SK-N-MC (cell line): ENCODE measurements around the gene BCL3.

Source experiments
- DNase-seq: peaks from one replicate; pipeline ENCODE4 v3.0.0-alpha.2; 2011; ENCODE audit warnings: low read depth, low spot score
- H3K27ac ChIP-seq: fragments of 200-600 bp; sonication (generic); 2 replicates; pipeline ENCODE4 v1.5.1; 2016; ENCODE audit warnings: mixed run types
- H3K36me3 ChIP-seq: fragments of 200-600 bp; sonication (generic); 2 replicates; pipeline ENCODE4 v1.6.1; 2017; ENCODE audit warnings: antibody characterized with exemption, low read length, mixed read lengths; ENCODE audit not compliant: insufficient read depth
- H3K4me3 ChIP-seq: fragments of 200-600 bp; sonication (generic); 2 replicates; pipeline ENCODE4 v1.5.1; 2016
- H3K9ac ChIP-seq: fragments of 200-600 bp; sonication (generic); 2 replicates; pipeline ENCODE4 v1.8.0; 2017; ENCODE audit warnings: mixed run types, mixed read lengths; ENCODE audit not compliant: insufficient read length
- H3K9me3 ChIP-seq: fragments of 200-600 bp; sonication (generic); 2 replicates; pipeline ENCODE4 v1.6.1; 2017; ENCODE audit warnings: low read depth, mild to moderate bottlenecking, antibody characterized with exemption, low read length, moderate library complexity, mixed read lengths
- EZH2 ChIP-seq: fragments of 200-600 bp; sonication (generic); IDR thresholded peaks from one replicate; pipeline ENCODE4 v1.6.1; 2017; ENCODE audit warnings: antibody characterized with exemption
- FOXP2 ChIP-seq: optimal IDR thresholded peaks from 2 replicates; pipeline ENCODE3; 2011; ENCODE audit warnings: mild to moderate bottlenecking, moderate library complexity; ENCODE audit not compliant: insufficient read depth; ENCODE audit errors: extremely low read length, control extremely low read depth
- POLR2AphosphoS5 ChIP-seq: IDR thresholded peaks from 2 replicates; pipeline ENCODE4 v1.6.1; 2012; ENCODE audit warnings: mild to moderate bottlenecking, low read depth, low read length, borderline replicate concordance

Gene BCL3

GRCh38 chr19:44796701-44797115, 48.2 kb downstream of the BCL3 start:
- Histone ChIP-seq H3K9ac (peak overlapping the region; percentile 23), H3K36me3 (no peaks in the 10 kb centered on the region), H3K4me3 (no peak overlapping the region), H3K9me3 (no peaks in the 10 kb centered on the region), H3K27ac (no peak overlapping the region)
- TF ChIP-seq EZH2 (no peak), POLR2AphosphoS5 (no peak), FOXP2 (no peak)
- DNase-seq: no peak

GRCh38 chr19:44799627-44800346, 51.3 kb downstream of the BCL3 start:
- Histone ChIP-seq H3K4me3 (no peak overlapping the region), H3K9ac (no peak overlapping the region), H3K27ac (no peak overlapping the region), H3K36me3 (no peaks in the 10 kb centered on the region), H3K9me3 (no peaks in the 10 kb centered on the region)
- TF ChIP-seq FOXP2 (no peak), EZH2 (no peak), POLR2AphosphoS5 (no peak)
- DNase-seq: no peak

GRCh38 chr19:44800461-44800860, 52.0 kb downstream of the BCL3 start:
- DNase-seq: no peak
- Histone ChIP-seq H3K27ac (no peak overlapping the region), H3K9ac (no peak overlapping the region), H3K36me3 (no peaks in the 10 kb centered on the region), H3K4me3 (no peak overlapping the region), H3K9me3 (no peaks in the 10 kb centered on the region)
- TF ChIP-seq POLR2AphosphoS5 (no peak), FOXP2 (no peak), EZH2 (no peak)

- Histone ChIP-seq H3K9me3 (no peaks in the 10 kb centered on the region), H3K36me3 (no peaks in the 10 kb centered on the region), H3K4me3 (no peak overlapping the region), H3K9ac (no peak overlapping the region), H3K27ac (no peak overlapping the region)
- TF ChIP-seq POLR2AphosphoS5 (no peak), EZH2 (no peak), FOXP2 (no peak)
- no peak for DNase-seq
Observed at GRCh38 chr19:44803442-44804428, 55.2 kb downstream of the BCL3 start.

GRCh38 chr19:44806291-44806690, 57.8 kb downstream of the BCL3 start:
- no peak overlapping the region for H3K9ac ChIP-seq
- no peaks in the 10 kb centered on the region for H3K9me3 ChIP-seq
- no peak overlapping the region for H3K4me3 ChIP-seq
- no peak for DNase-seq
- TF ChIP-seq POLR2AphosphoS5 (no peak), FOXP2 (no peak)
- no peak overlapping the region for H3K27ac ChIP-seq
- no peaks in the 10 kb centered on the region for H3K36me3 ChIP-seq

- no peak for DNase-seq
- Histone ChIP-seq H3K36me3 (no peaks in the 10 kb centered on the region), H3K27ac (no peak overlapping the region), H3K9ac (no peak overlapping the region), H3K4me3 (no peak overlapping the region), H3K9me3 (no peaks in the 10 kb centered on the region)
- TF ChIP-seq POLR2AphosphoS5: no peak
- no peak for TF ChIP-seq FOXP2
- TF ChIP-seq EZH2: no peak
Observed at GRCh38 chr19:44807162-44807561, 58.7 kb downstream of the BCL3 start.

- H3K9me3 ChIP-seq: no peaks in the 10 kb centered on the region
- no peak overlapping the region for H3K9ac ChIP-seq
- TF ChIP-seq EZH2: no peak
- TF ChIP-seq POLR2AphosphoS5: no peak
- no peak for TF ChIP-seq FOXP2
- no peak overlapping the region for H3K4me3 ChIP-seq
- no peaks in the 10 kb centered on the region for H3K36me3 ChIP-seq
- no peak for DNase-seq
- no peak overlapping the region for H3K27ac ChIP-seq
Observed at GRCh38 chr19:44807652-44808462, 59.3 kb downstream of the BCL3 start.

GRCh38 chr19:44808463-44809371, 60.2 kb downstream of the BCL3 start, which contains the start of gene BCAM:
TSS of gene BCAM (plus strand) at chr19:44809103. CDS start at chr19:44809125, 22 bp downstream.
- H3K27ac ChIP-seq: no peak within 1 kb of the TSS
- no peaks in the 10 kb centered on the region for H3K9me3 ChIP-seq
- no peak for DNase-seq
- peak within 1 kb of the TSS; percentile 68 for H3K9ac ChIP-seq
- no peaks in the 10 kb centered on the region for H3K36me3 ChIP-seq
- TF ChIP-seq FOXP2: no peak
- no peak for TF ChIP-seq EZH2
- no peak for TF ChIP-seq POLR2AphosphoS5
- peak within 1 kb of the TSS; percentile 77 for H3K4me3 ChIP-seq
